Fibroblast of gingiva (primary cell): ENCODE data around the gene ATM.
"Not testable (repeated sequence)": the region's sequence is repeated elsewhere in the genome, so short reads cannot be mapped to it uniquely, and the experiment has no call there.

Experiments
- DNase-seq: peaks from one replicate; pipeline ENCODE4 v3.0.0-alpha.2; 2011; ENCODE audit warnings: low read depth

ATM gene

DNA sequence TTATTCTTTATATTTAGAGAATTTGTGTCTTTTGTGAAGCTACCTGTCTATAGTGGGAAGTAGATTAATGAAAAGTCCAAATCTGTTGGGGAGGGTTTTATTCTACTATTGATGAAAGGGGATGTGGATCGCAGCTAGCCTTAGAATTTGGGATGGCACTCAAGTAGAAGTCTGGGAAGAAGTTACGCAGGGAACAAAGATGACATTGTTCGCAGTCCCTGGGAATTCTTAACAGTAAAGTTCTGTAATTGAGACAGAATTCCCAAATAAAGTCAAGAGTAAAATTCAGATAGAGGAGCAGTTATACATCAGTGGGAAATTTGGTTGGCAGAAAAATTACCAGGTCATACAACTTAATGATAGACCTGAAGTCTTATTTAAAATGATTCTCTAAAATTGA, 64.1 kb downstream of the ATM start:
- DNase-seq, result no peak

DNA sequence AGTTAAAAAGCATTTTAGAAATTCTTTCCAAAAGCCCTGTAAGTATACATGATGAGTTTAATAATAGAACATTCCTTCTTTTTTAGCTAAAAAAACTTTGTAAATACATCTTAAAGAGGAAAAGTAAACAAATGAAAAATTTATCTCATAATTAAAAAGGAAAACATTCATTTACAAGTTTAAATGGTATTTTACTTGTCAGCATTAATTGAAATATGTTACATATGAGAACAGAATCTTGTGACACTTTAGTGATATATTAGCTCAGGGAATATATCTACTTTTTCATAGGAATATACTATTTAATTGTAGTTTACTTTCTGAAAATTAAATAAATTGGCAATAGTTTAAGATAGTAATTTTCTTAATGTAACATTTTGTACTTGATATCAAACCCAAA, 66.2 kb downstream of the ATM start:
- not testable (repeated sequence) for DNase-seq

DNA sequence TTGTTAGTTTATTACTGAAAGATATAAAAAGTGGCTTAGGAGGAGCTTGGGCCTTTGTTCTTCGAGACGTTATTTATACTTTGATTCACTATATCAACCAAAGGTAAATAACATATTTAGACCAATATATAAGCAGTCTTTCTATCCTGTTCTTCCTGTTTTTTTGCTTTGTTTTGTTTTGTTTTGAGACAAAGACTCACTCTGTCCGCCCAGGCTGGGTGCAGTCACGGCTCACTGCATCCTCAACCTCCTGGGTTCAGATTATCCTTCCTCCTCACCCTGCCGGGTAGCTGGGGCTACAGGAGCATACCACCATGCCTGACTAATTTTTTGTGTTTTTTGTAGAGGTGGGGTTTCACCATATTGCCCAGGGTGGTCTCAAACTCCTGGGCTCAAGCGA, 66.8 kb downstream of the ATM start:
- no peak for DNase-seq

DNA sequence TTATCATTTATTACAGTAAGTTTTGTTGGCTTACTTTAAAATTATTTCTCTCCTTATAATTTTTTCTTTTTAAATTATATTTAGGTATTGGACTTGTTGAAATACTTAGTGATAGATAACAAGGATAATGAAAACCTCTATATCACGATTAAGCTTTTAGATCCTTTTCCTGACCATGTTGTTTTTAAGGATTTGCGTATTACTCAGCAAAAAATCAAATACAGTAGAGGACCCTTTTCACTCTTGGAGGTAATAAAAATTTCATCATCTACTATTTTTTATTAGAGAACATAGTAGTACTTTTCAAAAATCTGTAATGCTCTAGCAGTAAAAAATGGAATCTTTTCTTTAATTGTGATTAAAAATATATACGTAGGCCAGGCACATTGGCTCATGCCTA, 70.4 kb downstream of the ATM start:
- DNase-seq, result no peak

- peak; percentile 58 for DNase-seq
Observed at GRCh38 chr11:108302121-108302785, 79.4 kb downstream of the ATM start.

GRCh38 chr11:108307751-108308150, 84.9 kb downstream of the ATM start:
- DNase-seq, result no peak

DNA sequence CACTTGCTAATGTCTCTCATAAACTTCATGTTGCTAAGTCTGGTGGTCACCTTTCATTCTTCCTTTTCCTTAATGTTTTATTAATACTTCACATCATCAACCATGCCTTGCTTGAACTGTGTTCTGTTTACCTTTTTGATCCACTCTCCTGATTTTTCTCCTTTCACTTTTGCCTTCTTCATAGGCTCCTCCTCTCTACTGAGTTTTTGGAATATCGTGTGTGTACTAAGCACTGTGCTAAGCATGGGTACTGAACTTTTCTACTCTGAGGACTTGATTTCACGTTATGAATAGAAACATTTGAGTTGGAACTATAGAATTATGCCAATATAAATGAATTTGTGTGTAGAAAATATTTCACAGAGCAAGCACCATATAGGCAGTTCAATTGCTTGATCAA, 90.6 kb downstream of the ATM start:
- no peak for DNase-seq

- no peak for DNase-seq
Observed at GRCh38 chr11:108316061-108316460, 93.2 kb downstream of the ATM start.

DNA sequence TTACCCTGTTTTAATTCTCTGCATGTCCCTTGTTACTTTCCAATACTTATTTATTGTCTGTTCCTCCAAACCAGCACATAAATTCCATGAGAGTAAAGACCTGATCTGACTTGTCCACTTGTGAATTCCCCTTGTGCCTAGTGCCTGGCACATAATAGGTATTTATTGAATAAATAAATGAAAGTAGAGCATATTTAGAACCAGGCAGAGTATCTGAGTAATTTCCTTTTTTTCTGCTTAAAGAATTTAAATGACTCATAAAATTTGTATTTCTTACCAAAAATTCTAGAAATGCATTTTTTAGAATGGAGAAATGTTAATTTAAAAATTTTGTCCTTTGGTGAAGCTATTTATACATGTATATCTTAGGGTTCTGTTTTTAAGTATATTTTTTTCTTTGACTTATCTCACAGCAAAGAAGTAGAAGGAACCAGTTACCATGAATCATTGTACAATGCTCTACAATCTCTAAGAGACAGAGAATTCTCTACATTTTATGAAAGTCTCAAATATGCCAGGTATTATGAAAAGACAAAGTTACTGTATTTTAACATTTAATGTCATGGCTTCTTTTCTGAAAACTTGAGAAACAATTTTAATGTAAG, 96.8 kb downstream of the ATM start:
- peak; percentile 65 for DNase-seq

GRCh38 chr11:108322666-108323065, 99.8 kb downstream of the ATM start:
- DNase-seq, result no peak

DNA sequence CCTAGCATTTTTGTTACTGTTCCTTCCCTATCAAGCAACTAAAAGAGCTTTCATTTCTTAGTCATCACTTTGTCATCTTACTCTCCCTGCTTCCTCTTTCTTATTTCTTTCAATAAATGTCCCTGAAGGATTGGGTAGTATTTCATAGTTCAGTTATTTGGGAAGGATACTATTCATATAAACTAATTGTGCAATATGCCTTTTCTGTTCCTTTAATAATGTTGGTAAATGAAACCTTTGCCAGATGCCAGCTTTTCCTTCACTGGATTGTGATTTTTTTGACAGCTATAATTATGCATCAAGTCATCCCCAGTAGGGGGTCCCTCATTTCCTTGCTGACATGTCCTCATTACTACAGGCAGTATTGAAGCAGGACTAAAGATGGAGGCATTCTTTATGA, 101.7 kb downstream of the ATM start:
- DNase-seq, result peak; percentile 64

DNA sequence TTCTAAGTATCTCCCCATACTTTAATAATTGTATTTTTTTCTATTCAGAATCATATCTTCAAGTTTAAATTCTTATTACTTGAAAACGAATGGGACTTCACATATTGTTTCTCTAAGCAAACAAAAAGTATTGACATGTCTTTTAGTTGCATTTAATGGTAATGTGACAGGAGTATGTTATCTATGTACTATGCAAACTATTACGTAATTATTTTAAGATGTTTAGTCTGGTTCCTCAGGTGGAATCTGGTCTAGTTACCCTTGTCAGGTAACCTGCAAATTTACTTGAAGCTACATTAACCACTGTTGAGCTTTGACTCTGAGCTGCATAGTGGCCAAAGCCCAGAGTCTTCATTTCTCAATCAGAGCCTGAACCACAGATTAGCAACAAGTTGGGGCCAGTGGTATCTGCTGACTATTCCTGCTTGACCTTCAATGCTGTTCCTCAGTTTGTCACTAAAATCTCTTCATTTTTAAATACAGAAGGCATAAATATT, 110.6 kb downstream of the ATM start:
- DNase-seq, result no peak

GRCh38 chr11:108338750-108339149, 115.9 kb downstream of the ATM start:
- DNase-seq, result no peak

DNA sequence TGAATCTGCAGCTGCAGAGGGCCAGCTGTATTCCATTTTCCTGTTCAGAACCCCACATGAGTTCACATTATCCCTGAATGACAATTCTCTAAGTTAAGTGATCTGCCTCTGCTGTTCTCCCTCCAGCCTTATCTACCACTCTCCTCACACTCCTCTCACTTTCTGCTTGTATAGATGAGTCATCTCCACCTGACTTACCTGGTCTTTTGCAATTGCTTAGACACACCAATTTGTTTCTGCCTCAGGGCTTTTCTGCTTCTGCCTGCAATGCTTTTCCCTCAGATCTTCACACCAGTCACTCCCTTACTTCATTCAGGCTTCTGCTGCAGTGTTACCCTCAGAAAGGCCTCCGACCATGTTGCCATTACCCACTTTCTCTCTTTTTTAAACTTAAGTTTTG, 118.1 kb downstream of the ATM start:
- no peak for DNase-seq

- no peak for DNase-seq
Observed at GRCh38 chr11:108341654-108342053, 118.8 kb downstream of the ATM start.

- no peak for DNase-seq
Observed at GRCh38 chr11:108343714-108344113, 120.8 kb downstream of the ATM start.

- DNase-seq, result no peak
Observed at GRCh38 chr11:108345767-108346166, 122.9 kb downstream of the ATM start.

DNA sequence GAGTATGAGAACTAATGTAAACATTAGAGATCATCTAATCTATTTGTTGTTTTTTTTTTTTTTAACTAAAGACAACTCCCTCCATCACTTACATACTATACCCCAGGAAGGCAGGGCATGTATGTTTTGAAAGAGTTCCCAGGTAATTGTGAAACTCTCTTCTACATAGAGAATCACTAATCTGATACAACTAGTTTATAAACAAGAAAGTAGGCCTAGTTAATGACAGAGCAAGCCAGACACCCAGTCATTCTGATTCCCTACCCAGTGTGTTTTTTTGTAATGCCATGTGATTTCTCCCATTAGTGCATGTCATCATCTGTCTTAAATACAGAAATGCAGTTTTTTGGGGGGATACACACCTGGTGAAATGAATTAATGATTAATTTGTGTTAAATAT, 123.6 kb downstream of the ATM start:
- DNase-seq, result no peak

DNA sequence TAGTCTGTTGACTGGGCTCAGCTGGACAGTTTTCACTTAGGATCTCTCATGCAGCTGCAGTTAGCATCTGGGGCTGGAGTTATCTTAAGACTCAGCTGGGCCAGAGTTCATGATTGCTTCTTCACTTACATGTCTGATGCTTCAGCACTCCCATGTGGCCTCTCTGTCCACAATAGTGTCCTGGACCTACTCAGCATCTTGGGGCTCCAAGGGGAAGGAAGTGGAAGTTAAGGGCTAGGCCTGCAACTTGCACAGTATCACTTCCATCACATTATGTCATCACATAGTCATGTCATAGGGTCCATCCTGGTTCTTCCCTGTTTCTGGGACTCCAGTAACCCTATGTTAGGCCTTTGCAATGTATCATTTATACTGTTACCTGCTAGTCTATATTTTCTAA, 128.6 kb downstream of the ATM start:
- DNase-seq, result no peak

DNA sequence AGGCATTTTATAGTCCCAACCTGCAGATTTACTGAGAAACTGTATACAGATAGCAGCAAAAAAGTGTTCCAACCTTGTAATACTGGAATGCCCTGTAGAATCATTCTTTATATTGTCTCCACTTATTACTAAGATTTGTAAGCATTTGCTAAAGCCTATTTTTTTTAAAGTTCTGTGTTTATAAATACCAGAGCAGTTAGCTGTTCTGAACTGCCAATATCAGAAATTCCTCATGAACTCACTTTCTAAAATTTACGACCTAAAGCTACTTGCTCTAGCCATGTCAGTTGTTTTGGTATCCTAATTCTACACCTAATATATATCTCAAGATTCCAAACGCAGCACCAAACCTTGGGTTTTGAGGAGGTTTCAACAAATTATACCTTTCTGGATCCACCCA, 141.3 kb downstream of the ATM start:
- peak; percentile 16 for DNase-seq

DNA sequence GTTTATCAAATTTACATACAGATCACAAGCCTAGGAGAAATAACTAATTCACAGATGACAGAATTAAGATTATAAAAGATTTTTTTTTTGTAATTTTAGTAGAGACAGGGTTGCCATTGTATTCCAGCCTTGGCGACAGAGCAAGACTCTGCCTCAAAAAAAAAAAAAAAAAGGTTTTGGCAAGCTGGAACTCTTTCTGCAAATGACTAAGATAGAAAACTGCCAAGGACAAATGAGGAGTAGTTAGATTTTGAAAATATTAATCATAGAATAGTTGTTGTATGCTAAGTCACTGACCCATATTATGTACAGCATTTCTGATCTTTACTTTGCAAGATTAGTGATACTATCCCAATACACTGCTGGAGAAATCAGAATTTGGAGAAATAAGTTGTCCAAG, 145.3 kb downstream of the ATM start:
- peak; percentile 18 for DNase-seq

DNA sequence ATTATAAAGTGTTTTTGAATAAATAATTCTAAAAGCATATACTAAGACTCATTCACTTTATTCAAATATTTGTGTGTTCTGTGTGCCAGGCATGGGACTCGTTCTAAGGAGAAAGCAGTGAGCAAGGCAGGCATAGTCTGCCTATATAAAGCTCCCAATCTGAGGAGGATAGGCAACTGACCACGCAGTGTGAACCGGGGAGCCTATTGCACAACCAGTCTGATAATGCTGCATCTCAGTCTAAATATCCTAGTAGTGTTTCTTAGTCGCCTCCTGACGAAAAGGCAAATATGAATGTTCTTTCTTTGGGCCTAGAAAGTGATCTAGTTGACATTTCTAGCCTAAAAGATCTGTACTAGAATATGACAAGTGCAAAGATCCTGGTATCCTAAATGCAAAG, 146.2 kb downstream of the ATM start:
- no peak for DNase-seq

GRCh38 chr11:108370315-108370714, 147.4 kb downstream of the ATM start:
- DNase-seq, result no peak

DNA sequence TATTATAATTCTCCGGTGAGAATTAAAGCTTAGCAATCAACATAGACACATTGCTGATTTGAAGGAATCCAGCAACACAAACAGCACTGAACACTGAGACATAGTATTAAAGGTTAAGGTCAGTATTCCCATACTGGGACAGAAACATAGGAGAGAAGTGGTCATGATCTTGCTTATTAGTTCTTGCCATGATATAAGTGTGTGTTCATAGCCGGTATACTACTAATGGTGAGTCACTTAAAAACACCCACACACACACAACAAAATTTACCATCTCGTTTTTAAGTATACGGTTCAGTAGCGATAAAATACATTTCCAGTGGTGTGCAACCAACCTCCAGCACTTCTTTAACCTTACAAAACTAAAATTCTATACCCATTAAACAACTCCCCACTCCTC, 148.1 kb downstream of the ATM start:
- DNase-seq, result no peak
